WTC11 (cell line): Measurements from ENCODE around the gene KLRD1.
"Not testable (repeated sequence)": the region's sequence is repeated elsewhere in the genome, so short reads cannot be mapped to it uniquely, and the experiment has no call there.

Experiments
- CTCF ChIP-seq: fragments of 200-600 bp; IDR thresholded peaks from 2 replicates; pipeline ENCODE4 v1.8.0; 2022; ENCODE audit warnings: antibody characterized with exemption
- E2F4 ChIP-seq: sonication (generic); formaldehyde crosslinking; IDR thresholded peaks from 2 replicates; pipeline ENCODE4 v1.8.1; 2022; ENCODE audit warnings: low read depth, mild to moderate bottlenecking, moderate library complexity, missing genetic modification reagents, borderline replicate concordance
- ELF4 ChIP-seq: sonication (generic); formaldehyde crosslinking; IDR thresholded peaks from 2 replicates; pipeline ENCODE4 v1.8.1; 2022; ENCODE audit warnings: low read depth, mild to moderate bottlenecking, moderate library complexity, missing genetic modification reagents
- ESRRA ChIP-seq: sonication (generic); formaldehyde crosslinking; IDR thresholded peaks from 2 replicates; pipeline ENCODE4 v1.8.1; 2022; ENCODE audit warnings: mild to moderate bottlenecking, missing genetic modification reagents, borderline replicate concordance
- FOXP4 ChIP-seq: sonication (generic); formaldehyde crosslinking; IDR thresholded peaks from 2 replicates; pipeline ENCODE4 v1.8.0; 2022; ENCODE audit warnings: mild to moderate bottlenecking, missing genetic modification reagents
- JAZF1 ChIP-seq: fragments of 250-450 bp; sonication (Bioruptor Pico); IDR thresholded peaks from 2 replicates; pipeline ENCODE4 v1.9.0; 2021; ENCODE audit warnings: moderate library complexity, mild to moderate bottlenecking, inconsistent platforms
- PRDM15 ChIP-seq: sonication (generic); formaldehyde crosslinking; IDR thresholded peaks from 2 replicates; pipeline ENCODE4 v1.8.0; 2022; ENCODE audit warnings: missing genetic modification reagents
- ZNF232 ChIP-seq: sonication (generic); formaldehyde crosslinking; IDR thresholded peaks from 2 replicates; pipeline ENCODE4 v1.8.0; 2022; ENCODE audit warnings: mild to moderate bottlenecking, missing genetic modification reagents
- ZNF512 ChIP-seq: sonication (generic); formaldehyde crosslinking; IDR thresholded peaks from 2 replicates; pipeline ENCODE4 v1.8.1; 2022; ENCODE audit warnings: missing genetic modification reagents, borderline replicate concordance

GRCh38 chr12:10367714-10368113 lies 60.0 kb downstream of the KLRD1 start:
- not testable (repeated sequence) for TF ChIP-seq PRDM15 (CRISPR knock-in tag); FOXP4; CTCF; ESRRA (CRISPR knock-in tag); ZNF512; ZNF232; ELF4 (CRISPR knock-in tag); JAZF1; E2F4
